IPS-20b (cell line): ENCODE measurements around the gene CITED2.
A peak's percentile ranks its signal among the peaks of the same experiment; 100 is the strongest.
"Not testable (repeated sequence)": the region's sequence is repeated elsewhere in the genome, so short reads cannot be mapped to it uniquely, and the experiment has no call there.

ENCODE experiments used
- H3K27ac ChIP-seq: one replicate; pipeline ENCODE4 v1.5.1; 2013; ENCODE audit warnings: low read length
- H3K27me3 ChIP-seq: 2 replicates; pipeline ENCODE4 v1.6.1; 2013; ENCODE audit warnings: mild to moderate bottlenecking, low read length, inconsistent platforms; ENCODE audit not compliant: insufficient read depth
- H3K36me3 ChIP-seq: 2 replicates; pipeline ENCODE4 v1.6.1; 2013; ENCODE audit warnings: low read depth, mild to moderate bottlenecking, inconsistent platforms, low read length, moderate library complexity; ENCODE audit not compliant: insufficient read depth
- H3K4me1 ChIP-seq: 2 replicates; pipeline ENCODE4 v1.6.1; 2013; ENCODE audit warnings: mild to moderate bottlenecking, control low read depth, inconsistent platforms, low read length, moderate library complexity; ENCODE audit not compliant: insufficient read depth
- H3K4me3 ChIP-seq: 2 replicates; pipeline ENCODE4 v1.5.1; 2013; ENCODE audit warnings: mild to moderate bottlenecking, low read length, inconsistent platforms
- H3K9ac ChIP-seq: 2 replicates; pipeline ENCODE4 v1.6.1; 2013; ENCODE audit warnings: low read depth, mild to moderate bottlenecking, inconsistent platforms, low read length, moderate library complexity
- H3K9me3 ChIP-seq: 2 replicates; pipeline ENCODE4 v1.6.1; 2013; ENCODE audit warnings: mild to moderate bottlenecking, low read depth, low read length, inconsistent platforms; ENCODE audit not compliant: insufficient read depth

The CITED2 gene

GRCh38 chr6:139370999-139371345 is 3.5 kb downstream of the CITED2 start:
- H3K27ac ChIP-seq: no peak overlapping the region
- H3K27me3 ChIP-seq: no peaks in the 10 kb centered on the region
- peaks cover 45% of the 10 kb centered on the region for H3K4me1 ChIP-seq
- peak overlapping the region; percentile 56; the same call in 1 of the 2 replicates for H3K9ac ChIP-seq
- peaks cover 26% of the 10 kb centered on the region for H3K36me3 ChIP-seq
- H3K4me3 ChIP-seq: peak overlapping the region; percentile 94
- no peaks in the 10 kb centered on the region for H3K9me3 ChIP-seq

GRCh38 chr6:139370283-139370998 is 4.0 kb downstream of the CITED2 start:
- no peaks in the 10 kb centered on the region for H3K27me3 ChIP-seq
- no peak overlapping the region for H3K27ac ChIP-seq

DNA sequence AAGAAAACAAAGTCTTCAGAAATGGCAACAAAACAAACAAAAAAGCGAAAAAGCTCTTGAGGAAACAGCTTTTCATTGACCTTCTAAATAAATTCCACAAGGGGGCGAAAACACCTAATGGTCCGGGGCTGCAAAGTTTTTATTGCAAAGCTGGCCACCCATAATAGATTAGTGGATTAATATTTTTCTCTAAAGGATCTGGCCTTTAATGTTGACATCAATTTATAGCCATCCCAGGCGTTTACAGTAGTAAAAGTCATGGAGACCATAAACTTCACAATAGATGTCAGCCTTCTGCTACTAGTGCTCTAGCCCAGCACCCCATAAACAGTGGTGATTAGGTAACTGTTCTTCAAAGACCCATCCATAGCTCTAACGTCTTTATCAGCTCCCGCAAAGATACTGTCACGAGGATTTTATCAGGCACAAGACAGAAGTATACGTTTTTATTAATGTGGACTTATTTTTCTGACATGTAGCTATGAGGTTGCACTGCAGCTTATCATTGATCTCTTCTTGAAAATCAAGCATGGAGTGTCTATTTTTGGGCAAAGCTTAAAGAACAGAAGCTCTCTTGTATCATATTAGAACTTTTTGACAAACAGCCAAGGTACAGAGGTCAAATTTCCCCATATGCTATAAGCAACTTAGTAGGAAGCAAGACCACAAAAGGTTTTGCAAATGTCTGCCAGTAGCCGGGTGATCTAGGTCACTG is 4.7 kb downstream of the CITED2 start:
- peaks cover 45% of the 10 kb centered on the region for H3K4me1 ChIP-seq
- peak overlapping the region; percentile 75 for H3K9ac ChIP-seq
- peak overlapping the region; percentile 55; the same call in 1 of the 2 replicates for H3K4me3 ChIP-seq
- no peaks in the 10 kb centered on the region for H3K9me3 ChIP-seq
- H3K27me3 ChIP-seq: no peaks in the 10 kb centered on the region
- peaks cover 26% of the 10 kb centered on the region for H3K36me3 ChIP-seq
- peak overlapping the region; percentile 73 for H3K27ac ChIP-seq

More at GRCh38 chr6:139370283-139370998, 4.0 kb downstream of the CITED2 start:
- Histone ChIP-seq H3K4me1 (peaks cover 45% of the 10 kb centered on the region), H3K9me3 (no peaks in the 10 kb centered on the region), H3K36me3 (peaks cover 26% of the 10 kb centered on the region), H3K4me3 (peak overlapping the region; percentile 94), H3K9ac (peak overlapping the region; percentile 29; the same call in 1 of the 2 replicates)

GRCh38 chr6:139369068-139369467 is 5.4 kb downstream of the CITED2 start:
- peak overlapping the region; percentile 75 for H3K9ac ChIP-seq
- H3K9me3 ChIP-seq: no peaks in the 10 kb centered on the region
- peak overlapping the region; percentile 73 for H3K27ac ChIP-seq
- peaks cover 26% of the 10 kb centered on the region for H3K36me3 ChIP-seq
- H3K4me1 ChIP-seq: peaks cover 45% of the 10 kb centered on the region
- H3K4me3 ChIP-seq: peak overlapping the region; percentile 55
- H3K27me3 ChIP-seq: no peaks in the 10 kb centered on the region

GRCh38 chr6:139368661-139369060 is 5.8 kb downstream of the CITED2 start:
- H3K4me1 ChIP-seq: peaks cover 45% of the 10 kb centered on the region
- H3K9ac ChIP-seq: peak overlapping the region; percentile 75
- no peaks in the 10 kb centered on the region for H3K9me3 ChIP-seq
- peak overlapping the region; percentile 73 for H3K27ac ChIP-seq
- peak overlapping the region; percentile 55 for H3K4me3 ChIP-seq
- H3K27me3 ChIP-seq: no peaks in the 10 kb centered on the region
- H3K36me3 ChIP-seq: peaks cover 23% of the 10 kb centered on the region

- Histone ChIP-seq H3K4me3 (peak overlapping the region; percentile 55), H3K27me3 (no peaks in the 10 kb centered on the region), H3K9me3 (no peaks in the 10 kb centered on the region), H3K9ac (peak overlapping the region; percentile 75), H3K4me1 (peaks cover 45% of the 10 kb centered on the region), H3K36me3 (peaks cover 16% of the 10 kb centered on the region), H3K27ac (peak overlapping the region; percentile 73)
Measured at GRCh38 chr6:139367810-139368351, 6.6 kb downstream of the CITED2 start.

DNA sequence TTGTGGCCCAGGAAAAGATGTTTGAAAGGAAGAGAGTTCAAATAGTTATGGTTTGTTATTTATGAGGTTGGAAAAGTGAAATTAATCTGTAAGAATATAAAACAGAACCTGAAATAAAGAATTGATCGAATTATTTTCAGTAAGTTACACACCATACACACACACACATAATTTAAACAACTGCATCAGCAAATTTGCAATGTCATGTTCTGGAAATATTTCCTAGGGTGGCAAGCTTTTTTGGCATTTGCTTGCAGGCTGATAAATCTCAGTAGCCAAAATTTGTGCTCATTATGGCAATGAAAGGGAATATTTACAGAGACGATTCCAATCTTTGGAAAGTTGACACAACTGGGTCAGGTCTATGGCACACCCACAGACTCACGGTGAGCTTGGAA is 9.5 kb downstream of the CITED2 start:
- H3K4me1 ChIP-seq: peaks cover 28% of the 10 kb centered on the region
- no peak overlapping the region for H3K9ac ChIP-seq
- no peak overlapping the region for H3K27ac ChIP-seq
- H3K9me3 ChIP-seq: no peaks in the 10 kb centered on the region
- no peaks in the 10 kb centered on the region for H3K27me3 ChIP-seq
- H3K36me3 ChIP-seq: no peaks in the 10 kb centered on the region
- H3K4me3 ChIP-seq: no peak overlapping the region

DNA sequence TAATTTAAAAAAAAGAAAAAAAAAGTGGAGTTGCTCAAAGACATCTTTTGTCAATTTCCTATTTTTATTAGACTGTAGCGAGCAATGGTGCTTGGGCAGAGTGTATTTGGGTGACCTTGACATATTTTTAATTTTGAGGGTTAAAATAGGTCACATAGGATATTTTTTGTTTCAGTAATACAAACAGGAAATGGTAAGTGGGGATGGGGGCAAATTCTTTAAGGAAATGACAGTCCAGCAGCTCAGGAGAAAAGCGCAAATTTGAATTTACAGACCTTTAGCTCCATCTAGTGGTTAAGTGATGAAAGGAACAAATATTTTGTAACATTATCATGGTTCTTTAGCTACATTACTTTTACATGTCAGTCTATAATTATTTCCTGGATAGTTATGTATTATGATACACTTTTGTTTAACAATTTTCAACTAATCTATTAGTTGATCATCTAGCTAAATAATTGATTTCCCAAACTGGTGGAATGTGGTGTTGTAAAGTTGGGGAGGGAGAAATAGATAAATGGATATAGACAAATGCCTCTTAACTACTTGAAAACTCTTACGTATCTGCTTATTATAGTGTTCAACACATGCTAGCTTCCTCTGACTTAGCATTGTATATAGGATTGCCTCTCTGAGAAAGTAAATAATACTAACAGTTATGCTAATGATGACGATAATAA is 10.0 kb downstream of the CITED2 start:
- H3K36me3 ChIP-seq: no peaks in the 10 kb centered on the region
- peaks cover 24% of the 10 kb centered on the region for H3K4me1 ChIP-seq
- H3K27me3 ChIP-seq: no peaks in the 10 kb centered on the region
- no peak overlapping the region for H3K27ac ChIP-seq
- no peak overlapping the region for H3K9ac ChIP-seq
- no peaks in the 10 kb centered on the region for H3K9me3 ChIP-seq
- H3K4me3 ChIP-seq: no peak overlapping the region

DNA sequence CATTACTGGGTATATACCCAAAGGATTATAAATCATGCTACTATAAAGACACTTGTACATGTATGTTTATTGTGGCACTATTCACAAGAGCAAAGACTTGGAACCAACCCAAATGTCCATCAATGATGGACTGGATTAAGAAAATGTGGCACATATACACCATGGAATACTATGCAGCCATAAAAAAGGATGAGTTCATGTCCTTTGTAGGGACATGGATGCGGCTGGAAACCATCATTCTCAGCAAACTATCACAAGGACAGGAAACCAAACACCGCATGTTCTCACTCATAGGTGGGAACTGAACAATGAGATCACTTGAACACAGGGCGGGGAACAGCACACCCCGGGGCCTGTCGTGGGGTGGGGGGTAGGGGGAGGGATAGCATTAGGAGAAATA is 10.7 kb downstream of the CITED2 start:
- H3K27ac ChIP-seq, H3K27me3 ChIP-seq, H3K9ac ChIP-seq, H3K4me3 ChIP-seq, H3K36me3 ChIP-seq, H3K9me3 ChIP-seq: not testable (repeated sequence)
- H3K4me1 ChIP-seq: peaks cover 18% of the 10 kb centered on the region

- not testable (repeated sequence) for H3K9me3 ChIP-seq, H3K27me3 ChIP-seq, H3K4me3 ChIP-seq, H3K36me3 ChIP-seq, H3K9ac ChIP-seq, H3K27ac ChIP-seq
- peaks cover 11% of the 10 kb centered on the region for H3K4me1 ChIP-seq
Measured at GRCh38 chr6:139363123-139363522, 11.3 kb downstream of the CITED2 start.

DNA sequence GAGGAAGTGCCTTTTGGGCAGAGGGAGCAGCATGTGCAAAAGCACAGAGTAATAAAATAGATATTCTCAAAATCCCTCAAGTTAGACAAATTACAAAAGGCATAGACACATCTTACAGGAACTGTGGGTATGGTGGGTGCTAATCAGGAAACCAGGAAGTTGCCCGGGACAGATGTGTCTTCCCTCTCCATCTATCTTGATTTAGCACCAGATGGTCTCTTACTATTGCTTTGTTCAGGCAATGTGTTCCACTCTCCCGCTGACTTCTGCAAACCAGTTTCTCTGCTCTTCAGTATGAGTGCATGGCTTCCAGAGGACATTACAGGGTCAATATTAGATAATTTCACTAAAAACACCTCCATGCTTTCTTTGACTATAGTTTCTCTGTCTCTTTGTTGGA is 13.2 kb downstream of the CITED2 start:
- no peaks in the 10 kb centered on the region for H3K9me3 ChIP-seq
- H3K4me3 ChIP-seq: no peak overlapping the region
- H3K36me3 ChIP-seq: no peaks in the 10 kb centered on the region
- no peak overlapping the region for H3K27ac ChIP-seq
- H3K9ac ChIP-seq: no peak overlapping the region
- no peaks in the 10 kb centered on the region for H3K27me3 ChIP-seq
- H3K4me1 ChIP-seq: no peaks in the 10 kb centered on the region
